DND-41 (cell line): ENCODE measurements around the gene ARIH1.

Source experiments
- CTCF ChIP-seq: IDR thresholded peaks from 2 replicates; pipeline ENCODE4 v1.5.1; 2012; ENCODE audit warnings: borderline replicate concordance, low read length, moderate library complexity, mild to moderate bottlenecking; ENCODE audit not compliant: poor library complexity, severe bottlenecking; ENCODE audit errors: extremely low read depth
- EZH2 ChIP-seq: IDR thresholded peaks from 3 replicates; pipeline ENCODE4 v1.6.1; 2012; ENCODE audit warnings: borderline replicate concordance, low read depth, mild to moderate bottlenecking, moderate library complexity, low read length, inconsistent platforms; ENCODE audit not compliant: severe bottlenecking

- TF ChIP-seq CTCF: no peak
- no peak for TF ChIP-seq EZH2
Observed at GRCh38 chr15:72562878-72563277, 88.7 kb downstream of the ARIH1 start.
